Measurements from ENCODE around the gene CLPTM1L. TPM values are rescaled to one million over a fixed set of nuclear protein-coding genes. Genes with fewer than 3 reads are reported as not detected.
A peak's percentile ranks its signal among the peaks of the same experiment; 100 is the strongest.

The CLPTM1L gene
- 128 and 146 TPM in 2 replicates for total RNA-seq (2021)
- Bru-seq, nascent RNA, result percentile 65 among the genes with signal in this experiment
- BruChase-seq, experiment 1, labeled RNA remaining after a 2-hour chase, result percentile 75 among the genes with signal in this experiment
- percentile 86 among the genes with signal in this experiment for BruChase-seq, experiment 2, labeled RNA remaining after a 6-hour chase
- long read RNA-seq, transcript CLPTM1L-201 (17 exons, 2,500 nt), result major isoform, 423 of 532 reads
- long read RNA-seq, partial matches to known transcripts, result 11 of 532 reads
- long read RNA-seq, other reads (novel, unspliced or antisense), result 96 of 532 reads

GRCh38 chr5:1344975-1345838 is at the start of gene CLPTM1L:
CLPTM1L (minus strand) TSS chr5:1345099; CDS start chr5:1344841, 258 bp downstream.
- Histone ChIP-seq H3K4me1 (ENCODE audit: insufficient read depth, low read length, poor library complexity, severe bottlenecking) (peaks cover 6% of the 10 kb centered on the region), H3K27ac (ENCODE audit: low read depth, low read length, poor library complexity, severe bottlenecking) (peak within 1 kb of the TSS; percentile 71), H3K36me3 (ENCODE audit: insufficient read depth, low read length, poor library complexity, severe bottlenecking) (peaks cover 31% of the 10 kb centered on the region), H3K9me3 (ENCODE audit: low read depth, low read length, poor library complexity, severe bottlenecking) (no peaks in the 10 kb centered on the region), H3K4me3 (ENCODE audit: low read depth, low read length, poor library complexity, severe bottlenecking) (peak within 1 kb of the TSS; percentile 71), H3K27me3 (replicated peaks; ENCODE audit: insufficient read depth, low read depth, low read length, poor library complexity) (peaks cover 6% of the 10 kb centered on the region)
- intact Hi-C loops (cut with micrococcal nuclease; ENCODE audit: unreplicated experiment), result no loop called here
- TF ChIP-seq CTCF (conservative IDR thresholded peaks at IDR 0.05; ENCODE audit: low read depth, low read length) (no peak), EZH2 (IDR thresholded peaks at IDR 0.05; ENCODE audit: borderline replicate concordance, low read depth, low read length, poor library complexity, severe bottlenecking) (no peak)
- POLR2A ChIA-PET (ENCODE audit: low non-redundant PET), result no interaction called here
- BruUV-seq (replicated peaks), result TSS peak; percentile 70
- DNase-seq (ENCODE audit: low spot score), result peak; percentile 92
- CTCF ChIA-PET, result no interaction called here

GRCh38 chr5:1393571-1394501 is 48.9 kb upstream of the CLPTM1L start:
- peaks cover 89% of the 10 kb centered on the region for H3K27me3 ChIP-seq (replicated peaks; ENCODE audit: insufficient read depth, low read depth, low read length, poor library complexity)
- TF ChIP-seq CTCF (conservative IDR thresholded peaks at IDR 0.05; ENCODE audit: low read depth, low read length), result no peak
- peak; percentile 35 for TF ChIP-seq EZH2 (IDR thresholded peaks at IDR 0.05; ENCODE audit: borderline replicate concordance, low read depth, low read length, poor library complexity, severe bottlenecking)
- intact Hi-C loops (cut with micrococcal nuclease; ENCODE audit: unreplicated experiment), result no loop called here
- ChIA-PET CTCF (no interaction called here), POLR2A (ENCODE audit: low non-redundant PET) (no interaction called here)
- no peaks in the 10 kb centered on the region for H3K9me3 ChIP-seq (ENCODE audit: low read depth, low read length, poor library complexity, severe bottlenecking)
- no peaks in the 10 kb centered on the region for H3K4me1 ChIP-seq (ENCODE audit: insufficient read depth, low read length, poor library complexity, severe bottlenecking)
- no peak overlapping the region for H3K4me3 ChIP-seq (ENCODE audit: low read depth, low read length, poor library complexity, severe bottlenecking)
- H3K27ac ChIP-seq (ENCODE audit: low read depth, low read length, poor library complexity, severe bottlenecking), result no peak overlapping the region
- no peaks in the 10 kb centered on the region for H3K36me3 ChIP-seq (ENCODE audit: insufficient read depth, low read length, poor library complexity, severe bottlenecking)
- no peak for DNase-seq (ENCODE audit: low spot score)
- no TSS peak for BruUV-seq (replicated peaks)

Data from A673 (cell line).